H9 (cell line): ENCODE results near the gene LRIG1. TPM values are rescaled to one million over a fixed set of nuclear protein-coding genes. Genes with fewer than 3 reads are reported as not detected.
A peak's percentile ranks its signal among the peaks of the same experiment; 100 is the strongest.

ENCODE experiments used
- DNase-seq: peaks from one replicate; pipeline ENCODE4 v3.0.0-alpha.2; 2017
- H2AFZ ChIP-seq: one replicate; pipeline ENCODE4 v1.6.1; 2013; ENCODE audit warnings: mild to moderate bottlenecking, low read length, control low read depth, moderate library complexity
- H2AK5ac ChIP-seq: 2 replicates; pipeline ENCODE4 v1.6.1; 2013; ENCODE audit warnings: low read length, control low read depth, mixed read lengths; ENCODE audit not compliant: insufficient read length
- H2BK120ac ChIP-seq: one replicate; pipeline ENCODE4 v1.6.1; 2013; ENCODE audit warnings: low read depth, mild to moderate bottlenecking, low read length, control low read depth, inconsistent platforms; ENCODE audit not compliant: poor library complexity, severe bottlenecking
- H2BK12ac ChIP-seq: 2 replicates; pipeline ENCODE4 v1.6.1; 2013; ENCODE audit warnings: low read length, control low read depth, mixed read lengths, low read depth; ENCODE audit not compliant: insufficient read length
- H2BK15ac ChIP-seq: 2 replicates; pipeline ENCODE4 v1.6.1; 2013; ENCODE audit warnings: low read depth, low read length, control low read depth
- H2BK20ac ChIP-seq: one replicate; pipeline ENCODE4 v1.6.1; 2013; ENCODE audit warnings: low read depth, mild to moderate bottlenecking, low read length, control low read depth, inconsistent platforms; ENCODE audit not compliant: poor library complexity, severe bottlenecking
- H2BK5ac ChIP-seq: 2 replicates; pipeline ENCODE4 v1.6.1; 2013; ENCODE audit warnings: low read length, control low read depth, mixed read lengths; ENCODE audit not compliant: insufficient read length
- H3K14ac ChIP-seq: 2 replicates; pipeline ENCODE4 v1.6.1; 2013; ENCODE audit warnings: low read length, control low read depth; ENCODE audit not compliant: insufficient read depth
- H3K18ac ChIP-seq: 2 replicates; pipeline ENCODE4 v1.6.1; 2013; ENCODE audit warnings: low read depth, mild to moderate bottlenecking, mixed read lengths, low read length, control low read depth; ENCODE audit not compliant: insufficient read length
- H3K23ac ChIP-seq: 2 replicates; pipeline ENCODE4 v1.6.1; 2013; ENCODE audit warnings: low read length, control low read depth, mixed read lengths, low read depth; ENCODE audit not compliant: insufficient read length
- H3K23me2 ChIP-seq: 2 replicates; pipeline ENCODE4 v1.6.1; 2013; ENCODE audit warnings: low read depth, mild to moderate bottlenecking, mixed read lengths, low read length, control low read depth; ENCODE audit not compliant: insufficient read length, poor library complexity, severe bottlenecking
- H3K27ac ChIP-seq: 2 replicates; pipeline ENCODE4 v1.5.1; 2013; ENCODE audit warnings: low read length, control low read depth, mixed read lengths, low read depth; ENCODE audit not compliant: insufficient read length
- H3K27me3 ChIP-seq: 2 replicates; pipeline ENCODE4 v1.6.1; 2013; ENCODE audit warnings: low read length, control low read depth, inconsistent platforms; ENCODE audit not compliant: insufficient read depth
- H3K4ac ChIP-seq: 2 replicates; pipeline ENCODE4 v1.6.1; 2013; ENCODE audit warnings: low read depth, mild to moderate bottlenecking, control low read depth, inconsistent platforms, low read length, moderate library complexity
- H3K4me1 ChIP-seq: 2 replicates; pipeline ENCODE4 v1.6.1; 2013; ENCODE audit warnings: low read length, control low read depth, inconsistent platforms; ENCODE audit not compliant: insufficient read depth
- H3K4me2 ChIP-seq: 2 replicates; pipeline ENCODE4 v1.6.1; 2013; ENCODE audit warnings: low read length, control low read depth, mixed read lengths; ENCODE audit not compliant: insufficient read length, insufficient read depth
- H3K56ac ChIP-seq: 2 replicates; pipeline ENCODE4 v1.6.1; 2013; ENCODE audit warnings: low read depth, mild to moderate bottlenecking, mixed read lengths, low read length, control low read depth; ENCODE audit not compliant: insufficient read length
- H3K79me1 ChIP-seq: 2 replicates; pipeline ENCODE4 v1.6.1; 2013; ENCODE audit warnings: low read depth, mild to moderate bottlenecking, moderate library complexity, low read length, control low read depth, inconsistent platforms; ENCODE audit not compliant: insufficient read depth, poor library complexity, severe bottlenecking
- H3K79me2 ChIP-seq: 2 replicates; pipeline ENCODE4 v1.6.1; 2013; ENCODE audit warnings: low read length, control low read depth, inconsistent platforms; ENCODE audit not compliant: insufficient read depth
- H3K9ac ChIP-seq: 2 replicates; pipeline ENCODE4 v1.6.1; 2013; ENCODE audit warnings: low read length, control low read depth, mixed read lengths; ENCODE audit not compliant: insufficient read length; ENCODE audit errors: extremely low read depth
- H3K9me3 ChIP-seq: one replicate; pipeline ENCODE4 v1.6.1; 2013; ENCODE audit warnings: low read depth, low read length, inconsistent platforms; ENCODE audit not compliant: control insufficient read depth
- H3T11ph ChIP-seq: one replicate; pipeline ENCODE4 v1.6.1; 2013; ENCODE audit warnings: mild to moderate bottlenecking, low read length, control low read depth, inconsistent platforms
- H4K20me1 ChIP-seq: one replicate; pipeline ENCODE4 v1.6.1; 2013; ENCODE audit not compliant: control insufficient read depth, insufficient read length, insufficient read depth
- H4K5ac ChIP-seq: 2 replicates; pipeline ENCODE4 v1.6.1; 2013; ENCODE audit warnings: low read depth, mild to moderate bottlenecking, mixed read lengths, low read length, control low read depth; ENCODE audit not compliant: insufficient read length
- H4K8ac ChIP-seq: replicated peaks from 2 replicates; pipeline ENCODE4 v1.6.1; 2013; ENCODE audit warnings: low read length, control low read depth, mixed read lengths, low read depth; ENCODE audit not compliant: insufficient read length
- H4K91ac ChIP-seq: 2 replicates; pipeline ENCODE4 v1.6.1; 2013; ENCODE audit warnings: low read depth, mild to moderate bottlenecking, moderate library complexity, mixed read lengths, low read length, control low read depth; ENCODE audit not compliant: insufficient read length
- H3K27ac Mint-ChIP-seq, 3 experiments: 2 replicates in 2 of 3; 3 replicates in 1 of 3; pipeline ENCODE4 v1.8.0; 2020 to 2021; ENCODE audit warnings: mixed read lengths in 3 of 3, mild to moderate bottlenecking in 1 of 3, moderate library complexity in 1 of 3
- H3K27me3 Mint-ChIP-seq: 2 replicates; pipeline ENCODE4 v1.8.0; 2021; ENCODE audit warnings: low read depth, mild to moderate bottlenecking, moderate library complexity, mixed read lengths
- H3K36me3 Mint-ChIP-seq, 3 experiments: 2 replicates in 2 of 3; 3 replicates in 1 of 3; pipeline ENCODE4 v1.8.0; 2020 to 2021; ENCODE audit warnings: low read depth in 3 of 3, mixed read lengths in 3 of 3; ENCODE audit not compliant: insufficient read depth in 1 of 3
- H3K4me1 Mint-ChIP-seq, 2 experiments: 2 replicates each; pipeline ENCODE4 v1.8.0; 2020; ENCODE audit warnings: mixed read lengths in 2 of 2
- H3K4me3 Mint-ChIP-seq, 2 experiments: 2 replicates in 1 of 2; 3 replicates in 1 of 2; pipeline ENCODE4 v1.8.0; 2020 to 2021; ENCODE audit warnings: mild to moderate bottlenecking in 2 of 2, mixed read lengths in 2 of 2, moderate library complexity in 1 of 2
- H3K9me3 Mint-ChIP-seq, 2 experiments: 2 replicates in 1 of 2; 3 replicates in 1 of 2; pipeline ENCODE4 v1.8.0; 2020; ENCODE audit warnings: mild to moderate bottlenecking in 2 of 2, mixed read lengths in 2 of 2, moderate library complexity in 1 of 2
- WGBS: extraction: QIAGEN DNeasy Blood & Tissue Kit; methylation state at CpG from one replicate; pipeline ENCODE4 v1.1.7; 2013; ENCODE audit warnings: missing lambda C conversion rate, low lambda C conversion rate, mixed read lengths; ENCODE audit not compliant: insufficient read length; ENCODE audit errors: extremely low coverage; 5-methylcytosine and 5-hydroxymethylcytosine counted together
- total RNA-seq: library from RNA; stranded (reverse); gene quantifications from 2 replicates; pipeline ENCODE4 v1.2.1, GENCODE V29; 2021
- TF ChIP-seq, protein P1 (sequence below): fragments of 200-600 bp; sonication (generic); conservative IDR thresholded peaks from 3 replicates; pipeline ENCODE4 v1.8.0; 2021; ENCODE audit warnings: antibody characterized with exemption, mild to moderate bottlenecking

Gene LRIG1
- total RNA-seq, 1 experiment from 2014 or later, result 70.3 TPM

DNA sequence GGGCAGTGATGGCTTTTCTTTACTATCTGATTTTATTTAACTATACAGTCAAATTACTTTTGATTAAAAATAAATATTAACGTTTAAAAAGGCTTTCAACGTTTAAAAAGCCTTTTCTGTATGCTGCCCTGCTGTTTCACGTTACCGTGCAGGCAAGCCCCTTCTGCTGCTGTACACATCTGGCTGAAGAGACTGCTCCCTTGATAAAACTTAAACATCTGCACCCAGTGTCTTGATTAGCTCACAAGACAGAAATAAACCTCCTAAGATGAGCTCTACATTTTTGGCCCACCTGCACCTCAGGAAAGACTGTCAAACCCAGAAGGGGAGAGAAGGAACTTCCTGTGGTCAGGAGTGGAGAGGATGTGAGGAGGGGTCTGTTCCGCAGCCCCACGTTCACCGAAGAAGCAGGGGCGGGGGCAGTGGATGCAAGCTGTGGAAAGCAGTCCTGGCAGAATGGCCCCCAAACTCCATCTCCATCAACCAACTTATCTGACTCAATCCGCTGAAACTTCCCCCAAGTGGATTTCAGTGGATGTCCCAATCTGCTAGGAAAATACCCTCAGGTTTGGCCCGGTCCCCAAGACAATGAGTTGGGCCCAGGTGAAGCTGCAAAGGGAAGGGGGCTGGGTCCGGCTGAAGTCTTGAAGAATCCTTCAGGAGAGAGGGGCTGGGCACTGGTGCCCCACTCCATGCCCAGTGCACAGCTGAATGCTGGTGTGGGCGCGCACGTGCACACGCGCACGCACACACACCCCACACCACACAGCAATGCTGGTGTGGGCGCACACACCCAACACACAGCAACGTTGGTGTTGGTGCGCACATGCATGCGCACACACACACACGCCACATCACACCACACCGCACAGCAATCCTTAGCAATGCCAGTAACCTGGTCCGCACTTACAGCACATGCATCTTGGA, 88.6 kb downstream of the LRIG1 start:
- no peaks in the 10 kb centered on the region for H3K27me3 ChIP-seq
- H2AFZ ChIP-seq, result no peak overlapping the region
- H3K9ac ChIP-seq, result no peak overlapping the region
- H3K23me2 ChIP-seq, result no peaks in the 10 kb centered on the region
- H3K79me1 ChIP-seq, result no peaks in the 10 kb centered on the region
- no peak overlapping the region for H3K4ac ChIP-seq
- peak overlapping the region in 2 of 3 experiments; percentile 11 to 62; a peak in 3 of 7 replicates for H3K27ac Mint-ChIP-seq
- no peak overlapping the region for H3K4me2 ChIP-seq
- DNase-seq, result no peak
- no peak overlapping the region for H2BK20ac ChIP-seq
- H3T11ph ChIP-seq, result no peak overlapping the region
- no peak overlapping the region for H3K23ac ChIP-seq
- H2BK12ac ChIP-seq, result no peak overlapping the region
- no peaks in the 10 kb centered on the region for H3K9me3 Mint-ChIP-seq
- H3K4me1 Mint-ChIP-seq, result peaks cover 36 to 39% of the 10 kb centered on the region in 2 experiments
- TF ChIP-seq, protein P1, sequence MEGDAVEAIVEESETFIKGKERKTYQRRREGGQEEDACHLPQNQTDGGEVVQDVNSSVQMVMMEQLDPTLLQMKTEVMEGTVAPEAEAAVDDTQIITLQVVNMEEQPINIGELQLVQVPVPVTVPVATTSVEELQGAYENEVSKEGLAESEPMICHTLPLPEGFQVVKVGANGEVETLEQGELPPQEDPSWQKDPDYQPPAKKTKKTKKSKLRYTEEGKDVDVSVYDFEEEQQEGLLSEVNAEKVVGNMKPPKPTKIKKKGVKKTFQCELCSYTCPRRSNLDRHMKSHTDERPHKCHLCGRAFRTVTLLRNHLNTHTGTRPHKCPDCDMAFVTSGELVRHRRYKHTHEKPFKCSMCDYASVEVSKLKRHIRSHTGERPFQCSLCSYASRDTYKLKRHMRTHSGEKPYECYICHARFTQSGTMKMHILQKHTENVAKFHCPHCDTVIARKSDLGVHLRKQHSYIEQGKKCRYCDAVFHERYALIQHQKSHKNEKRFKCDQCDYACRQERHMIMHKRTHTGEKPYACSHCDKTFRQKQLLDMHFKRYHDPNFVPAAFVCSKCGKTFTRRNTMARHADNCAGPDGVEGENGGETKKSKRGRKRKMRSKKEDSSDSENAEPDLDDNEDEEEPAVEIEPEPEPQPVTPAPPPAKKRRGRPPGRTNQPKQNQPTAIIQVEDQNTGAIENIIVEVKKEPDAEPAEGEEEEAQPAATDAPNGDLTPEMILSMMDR, result no peak
- H3K4me1 ChIP-seq, result no peaks in the 10 kb centered on the region; the same call in 1 of the 2 replicates
- H3K4me3 Mint-ChIP-seq, result no peak overlapping the region; a peak in 1 of 5 replicates
- H3K27me3 Mint-ChIP-seq, result no peaks in the 10 kb centered on the region
- no CpG with 5 or more reads among the region's 24 CpGs for WGBS
- H3K18ac ChIP-seq, result no peak overlapping the region
- H3K36me3 Mint-ChIP-seq, result peaks cover 66 to 98% (median 84%) of the 10 kb centered on the region in 3 experiments
- no peak overlapping the region for H3K56ac ChIP-seq
- no peak overlapping the region for H2BK120ac ChIP-seq
- H3K27ac ChIP-seq, result no peak overlapping the region
- no peak overlapping the region for H2AK5ac ChIP-seq
- no peak overlapping the region for H3K14ac ChIP-seq
- no peaks in the 10 kb centered on the region for H4K20me1 ChIP-seq
- H4K91ac ChIP-seq, result no peak overlapping the region
- peaks cover 3% of the 10 kb centered on the region; the same call in 1 of the 2 replicates for H3K79me2 ChIP-seq
- no peak overlapping the region for H2BK5ac ChIP-seq
- H3K9me3 ChIP-seq, result no peaks in the 10 kb centered on the region
- H2BK15ac ChIP-seq, result no peak overlapping the region
- H4K5ac ChIP-seq, result no peak overlapping the region
- no peak overlapping the region for H4K8ac ChIP-seq
